HG03558 (cell line): ENCODE measurements around the gene TENM4.

ENCODE experiments used
- ATAC-seq: cut with Tn5 transposase; IDR thresholded peaks from one replicate; pipeline ENCODE4 v1.9.1; 2021; ENCODE audit warnings: moderate number of reproducible peaks; ENCODE audit not compliant: unreplicated experiment; ENCODE audit errors: extremely low read depth

TENM4 gene

DNA sequence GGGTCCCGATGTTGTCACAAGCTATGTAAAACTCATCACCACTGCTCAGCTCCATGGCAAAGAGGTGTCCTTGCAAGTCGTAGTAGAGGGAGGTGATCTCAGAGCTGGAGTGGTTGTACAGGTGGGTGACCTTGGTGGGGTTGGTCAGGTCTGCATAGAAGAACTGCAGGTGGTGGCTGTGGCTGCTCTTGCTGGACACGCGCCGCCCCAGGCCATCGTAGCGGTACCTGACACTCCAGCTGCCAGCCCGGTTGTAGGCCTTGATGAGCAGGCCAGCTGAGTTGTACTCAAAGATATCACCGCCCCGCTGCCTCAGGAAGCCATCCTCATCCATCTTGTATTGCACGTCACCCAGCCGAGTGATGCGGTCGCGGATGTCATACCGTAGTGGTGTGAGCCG, 771.6 kb downstream of the TENM4 start:
- no peak for ATAC-seq

DNA sequence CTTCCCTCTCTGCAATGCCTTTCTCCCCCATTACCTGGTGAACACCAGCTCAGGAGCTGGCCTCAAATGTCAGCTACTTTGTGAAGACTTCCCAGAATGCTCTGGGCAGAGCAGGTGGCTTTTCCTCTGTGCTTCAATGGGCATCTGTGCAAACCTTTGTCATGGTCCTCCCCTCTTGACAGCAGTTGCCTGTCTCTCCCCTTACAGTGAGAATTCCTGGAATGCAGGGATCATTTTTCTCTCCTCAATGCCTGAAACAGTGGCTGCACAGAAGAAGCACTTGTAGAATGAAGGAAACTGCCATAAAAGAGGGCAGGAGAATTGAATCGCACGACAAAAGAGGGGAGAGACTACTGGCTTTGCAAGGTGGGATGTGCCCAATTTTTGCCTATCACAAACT, 773.4 kb downstream of the TENM4 start:
- ATAC-seq, result no peak

DNA sequence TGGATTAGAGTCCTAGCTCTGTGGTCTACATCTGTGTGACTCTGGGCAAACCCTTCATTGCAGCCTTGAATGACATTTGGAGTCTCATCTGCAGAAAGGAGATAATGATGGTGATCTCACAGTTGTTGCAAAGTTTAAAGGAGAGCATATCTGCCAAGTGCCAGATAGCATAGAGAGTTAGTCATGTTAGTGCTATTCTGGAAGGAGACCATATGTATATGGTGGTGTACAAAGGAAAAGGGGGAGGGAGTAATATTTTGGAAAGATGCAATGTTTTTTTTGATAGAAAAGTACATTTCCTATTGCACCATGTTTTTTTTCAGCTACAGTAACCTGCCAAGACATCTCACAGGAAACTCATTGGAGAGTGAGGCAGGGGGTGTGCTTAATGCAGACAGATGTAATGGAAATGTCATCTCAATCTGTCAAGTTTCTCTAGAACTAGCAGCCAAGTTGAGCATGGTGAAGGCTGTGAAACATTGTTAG, 774.1 kb downstream of the TENM4 start:
- ATAC-seq, result no peak

DNA sequence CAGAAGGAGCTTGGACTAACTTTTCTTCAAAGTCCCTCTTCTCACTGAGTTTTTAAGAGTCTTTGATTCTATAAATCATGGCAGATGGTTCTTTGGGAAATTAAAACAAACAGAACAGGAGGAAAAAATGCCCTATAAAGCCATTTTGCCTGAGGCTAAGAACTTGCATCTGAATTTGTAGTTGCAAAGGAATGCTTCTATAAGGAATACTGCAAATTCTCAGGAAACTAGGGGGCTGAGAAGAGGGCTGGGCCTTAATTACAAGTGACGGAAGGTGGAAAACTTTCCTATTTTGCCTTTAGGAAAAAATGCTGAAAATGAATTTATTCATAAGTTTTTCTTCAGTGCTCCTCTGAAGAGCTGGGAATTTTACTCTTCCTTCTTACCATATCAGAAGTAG, 776.2 kb downstream of the TENM4 start:
- ATAC-seq, result no peak

DNA sequence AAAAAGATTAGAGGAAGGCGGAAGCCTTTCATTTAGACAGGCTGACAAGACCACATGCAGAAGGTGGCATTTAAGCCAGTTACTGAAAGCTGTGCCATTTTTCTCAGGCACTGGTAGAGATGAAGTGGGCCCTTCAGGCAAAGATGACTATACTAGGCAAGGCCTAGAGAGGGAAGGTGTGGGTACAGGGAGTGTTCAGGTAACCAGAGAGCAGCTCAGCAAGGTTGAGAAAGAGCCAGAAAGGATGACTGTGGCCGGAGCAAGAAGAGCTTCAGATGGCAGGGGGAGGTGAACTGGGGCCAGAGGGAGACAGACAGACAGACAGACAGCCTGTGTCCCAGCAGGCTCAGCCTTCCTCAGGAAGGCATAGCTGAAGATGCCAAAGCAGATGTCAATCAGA, 778.0 kb downstream of the TENM4 start:
- ATAC-seq, result no peak

DNA sequence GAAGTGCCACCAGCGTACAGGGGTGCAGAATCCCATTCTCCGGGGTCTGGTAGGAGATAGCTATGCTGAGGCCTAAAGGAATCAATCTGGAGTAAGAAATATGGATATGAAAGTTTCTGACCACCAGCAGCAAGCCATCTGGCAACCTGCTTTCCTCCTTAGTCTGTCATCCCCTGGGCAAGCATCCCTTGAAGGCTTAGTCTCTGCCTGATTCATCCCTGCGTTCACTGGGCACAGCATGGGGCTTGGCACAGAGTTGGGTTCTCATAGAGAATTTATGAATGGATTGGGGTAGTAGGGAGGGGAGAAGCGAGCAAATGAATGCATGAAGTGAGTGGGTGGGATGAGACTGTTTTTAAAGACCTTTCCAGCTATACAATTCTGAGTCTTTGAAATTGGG, 780.4 kb downstream of the TENM4 start:
- ATAC-seq, result no peak

DNA sequence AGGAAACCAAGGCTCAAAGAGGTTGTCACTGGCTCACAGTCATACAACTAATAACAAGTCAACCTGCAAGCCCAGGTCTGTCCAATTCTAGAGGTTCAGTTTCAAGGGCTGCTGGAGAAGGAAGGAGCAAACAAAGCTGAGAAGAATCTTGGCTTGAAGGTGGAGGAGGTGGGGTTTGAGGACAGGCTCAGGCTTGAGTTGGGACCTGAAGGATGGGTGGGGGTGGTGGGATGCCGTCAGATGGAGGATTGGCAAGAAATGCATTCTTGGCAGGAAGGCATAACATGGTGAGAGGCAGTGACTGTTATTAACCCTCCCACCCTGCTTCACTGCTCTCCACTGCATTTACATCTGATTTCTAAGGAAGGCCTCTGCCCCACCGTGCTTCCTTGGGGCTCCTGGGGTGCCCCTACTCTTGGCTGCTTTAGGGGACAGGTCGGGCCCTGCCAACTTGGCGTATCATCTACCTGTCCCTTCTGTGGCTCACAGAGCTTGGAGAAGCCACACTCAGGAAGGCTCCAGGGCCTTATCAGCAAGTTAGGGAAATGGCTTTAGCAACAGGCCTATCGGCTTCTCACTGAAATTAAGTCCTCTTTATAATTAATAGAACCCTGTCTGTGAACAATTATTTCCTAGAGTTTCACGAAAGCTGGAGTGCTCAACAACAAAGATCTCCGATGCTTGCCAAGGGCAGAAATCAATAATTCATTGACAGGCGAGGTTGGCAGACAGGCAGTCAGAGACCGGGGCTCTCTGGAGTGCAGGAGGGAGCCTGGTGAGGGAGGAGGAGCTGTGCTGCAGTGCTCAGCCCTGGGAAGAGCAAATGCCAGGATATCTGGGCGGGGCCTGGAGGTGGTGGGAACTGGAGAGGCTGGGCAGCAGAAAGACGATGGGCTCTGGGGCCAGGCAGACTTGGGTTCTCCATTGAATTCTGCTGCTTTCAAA, 781.2 kb downstream of the TENM4 start:
- ATAC-seq, result no peak

DNA sequence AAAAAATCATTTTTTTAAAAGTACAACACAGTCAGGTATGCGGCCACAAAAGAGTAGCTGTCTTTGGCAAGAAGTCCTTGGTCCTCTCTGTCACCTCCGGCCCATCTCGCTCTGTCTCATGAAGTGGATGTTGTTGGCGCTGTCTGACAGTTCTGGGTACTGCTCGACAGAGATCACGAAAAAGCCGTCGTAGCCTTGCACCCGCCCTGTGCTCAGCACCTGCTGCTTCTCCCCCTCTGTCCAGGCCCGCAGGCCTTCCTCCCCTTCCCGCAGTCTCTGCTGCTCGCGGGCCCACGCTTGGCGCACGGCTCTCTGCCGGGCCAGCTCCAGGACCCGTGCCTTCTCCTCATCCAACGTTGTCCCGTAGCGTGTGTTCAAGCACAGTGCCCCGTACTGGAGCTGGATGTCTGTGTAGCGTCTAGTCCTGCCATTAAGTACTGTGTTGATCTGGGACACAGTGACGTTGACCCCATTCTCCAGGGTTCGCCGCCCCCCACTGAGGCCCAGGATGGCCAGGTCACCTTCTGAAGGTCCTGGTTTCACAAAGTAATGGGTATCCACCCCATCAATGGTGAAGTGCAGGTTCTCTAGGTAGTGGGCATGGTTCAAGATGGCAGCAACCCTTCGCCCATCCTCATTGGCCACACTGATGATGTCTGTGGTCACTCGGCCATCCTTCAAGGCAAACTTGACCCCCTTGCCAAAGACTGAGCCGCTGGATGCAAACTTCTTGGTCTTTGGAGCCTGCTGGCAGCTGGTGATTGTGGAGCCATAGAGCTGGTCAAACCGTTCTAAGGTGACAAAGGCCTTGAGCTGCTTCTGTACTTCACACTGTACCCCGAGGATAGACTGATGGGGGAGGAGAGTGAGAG, 782.6 kb downstream of the TENM4 start:
- ATAC-seq, result no peak

DNA sequence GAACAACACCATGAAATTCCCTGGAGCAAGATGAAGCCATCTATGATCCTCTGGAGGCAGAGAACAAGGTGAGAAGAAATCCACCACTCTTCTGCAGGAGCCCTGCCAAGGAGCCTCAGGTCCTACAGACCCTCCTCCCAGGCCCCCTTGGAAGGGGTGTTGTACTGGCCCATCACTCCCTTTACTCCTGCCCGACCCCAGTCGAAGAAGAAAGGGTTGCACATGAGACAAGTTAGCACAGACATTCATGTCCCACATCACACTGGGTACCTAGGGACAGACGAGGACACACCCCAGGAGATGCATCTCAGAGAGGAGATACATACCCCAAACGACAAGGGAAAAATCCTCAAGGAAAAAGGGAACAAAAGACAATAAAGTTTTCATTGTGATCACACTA, 783.4 kb downstream of the TENM4 start:
- no peak for ATAC-seq

DNA sequence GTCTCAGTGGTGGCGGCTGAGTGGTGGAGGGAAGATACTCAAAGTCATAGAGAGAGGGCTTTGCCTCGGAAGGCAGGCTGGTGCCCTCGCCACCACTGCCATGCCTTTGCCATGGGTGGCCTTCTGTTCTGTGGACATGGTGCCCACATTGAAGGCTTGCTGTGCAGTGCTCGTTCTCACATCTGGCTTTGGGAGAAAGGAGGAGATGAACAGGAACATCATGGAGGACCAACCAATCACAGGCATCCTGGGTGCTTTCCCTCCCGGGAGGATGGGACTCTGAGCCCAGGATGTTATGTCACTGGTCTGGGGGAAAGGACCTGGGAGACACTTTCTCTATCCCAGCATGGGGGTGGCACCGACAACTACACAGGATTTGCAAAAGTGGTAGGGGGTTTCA, 783.8 kb downstream of the TENM4 start:
- ATAC-seq, result no peak

DNA sequence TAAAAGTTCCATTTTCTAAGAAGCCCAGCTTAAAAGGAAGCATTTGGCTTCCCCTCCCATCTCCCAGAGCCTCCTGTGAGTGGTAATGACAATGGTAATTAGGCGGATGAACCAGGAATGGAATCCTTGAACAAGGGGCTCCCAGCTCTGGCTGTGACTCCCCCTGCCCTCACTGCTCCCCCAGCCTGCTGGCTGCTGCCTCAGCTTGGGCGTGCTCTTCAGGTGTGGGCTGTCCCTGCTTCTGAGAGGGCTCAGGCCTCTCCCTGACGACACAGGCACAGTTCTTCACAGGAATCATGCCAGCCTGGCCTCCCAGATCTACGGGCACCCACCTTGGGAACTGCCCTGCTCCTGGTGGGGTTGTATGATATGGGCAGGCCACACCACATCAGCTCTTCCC, 784.5 kb downstream of the TENM4 start:
- no peak for ATAC-seq

DNA sequence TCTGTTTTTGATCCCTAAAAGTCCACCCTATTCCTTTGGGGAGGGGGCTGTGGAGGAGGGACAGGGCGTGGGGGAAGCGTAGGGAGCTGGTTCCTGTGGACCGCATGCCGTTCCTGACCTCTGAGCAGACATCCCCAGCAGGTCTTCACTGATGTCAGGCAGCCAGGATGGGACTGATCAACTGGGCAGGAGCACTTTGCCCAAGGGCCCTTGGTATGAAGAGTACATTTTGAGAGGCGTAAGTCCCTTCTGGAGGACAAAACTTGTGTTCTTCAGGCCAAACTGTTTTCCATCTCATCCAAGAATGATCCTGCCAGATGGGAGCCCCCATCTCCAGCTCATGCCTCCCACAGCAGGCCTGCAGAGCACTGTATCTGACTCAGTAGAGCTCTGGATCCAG, 785.3 kb downstream of the TENM4 start:
- ATAC-seq, result no peak

DNA sequence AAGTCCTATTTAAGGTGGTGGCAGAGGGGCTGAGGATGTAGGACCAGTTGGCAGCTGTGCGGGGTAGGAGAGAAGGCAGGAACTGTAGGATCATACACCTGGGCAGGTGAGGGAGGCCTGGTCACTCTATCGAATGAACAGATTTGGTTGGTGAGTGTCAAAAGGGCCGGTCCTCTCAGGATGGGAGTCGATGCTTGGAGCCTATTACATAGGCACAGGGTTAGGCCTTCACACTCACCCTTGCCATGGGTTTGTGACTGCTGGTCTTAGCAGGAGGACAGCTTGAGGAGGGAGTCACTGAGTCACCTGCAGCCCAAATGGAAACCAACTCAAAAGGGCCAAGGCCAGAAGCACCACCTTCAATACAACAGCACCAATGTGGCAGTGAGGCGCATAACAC, 786.0 kb downstream of the TENM4 start:
- ATAC-seq, result no peak

DNA sequence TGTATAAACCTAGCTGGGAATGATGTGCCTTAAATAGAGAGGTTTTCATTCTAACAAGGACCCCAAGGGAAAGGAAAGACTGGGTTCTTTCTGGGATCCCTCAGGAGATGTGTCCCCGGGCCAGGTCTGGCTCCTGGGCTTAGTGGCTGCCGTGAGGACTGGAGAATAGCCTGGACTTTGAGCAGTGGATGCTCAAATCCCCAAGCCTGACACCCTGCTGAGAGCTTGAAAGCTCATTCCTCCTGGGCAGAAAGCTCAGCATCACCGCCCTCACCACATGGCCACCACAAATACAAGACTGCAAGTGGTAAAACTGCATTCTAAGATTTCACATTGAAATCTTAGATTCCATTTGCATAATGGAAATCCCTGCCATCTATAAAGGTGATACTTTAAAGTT, 786.8 kb downstream of the TENM4 start:
- ATAC-seq, result no peak

DNA sequence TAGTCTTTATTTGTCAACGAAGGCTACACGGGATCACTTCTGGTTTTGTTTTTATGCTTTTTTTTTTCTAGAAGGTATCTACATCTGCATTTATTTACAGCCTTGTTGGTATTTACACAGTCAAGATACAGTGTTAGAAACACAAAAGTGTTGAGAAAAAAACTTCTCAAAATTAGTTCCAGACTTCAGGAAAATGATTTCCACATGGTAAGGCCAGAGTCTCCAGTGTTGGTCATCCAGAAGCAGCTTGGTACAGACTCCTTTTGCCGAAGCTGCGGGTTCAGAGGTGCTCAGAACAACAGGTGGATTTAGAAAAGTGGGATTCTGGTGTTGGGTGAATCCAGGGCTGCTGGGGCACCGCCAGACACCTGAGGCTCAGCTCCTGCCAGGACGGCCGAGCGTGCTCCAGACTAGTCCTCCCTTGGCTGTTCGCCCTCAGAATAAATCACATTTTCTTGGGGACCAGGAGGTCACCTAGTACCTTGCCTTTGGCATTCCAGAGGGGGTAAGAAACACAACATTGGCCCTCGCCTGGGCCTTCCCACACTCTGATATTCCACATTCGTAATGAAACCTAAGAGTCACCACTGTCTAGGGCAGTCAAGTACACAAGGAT, 787.4 kb downstream of the TENM4 start:
- ATAC-seq, result no peak

DNA sequence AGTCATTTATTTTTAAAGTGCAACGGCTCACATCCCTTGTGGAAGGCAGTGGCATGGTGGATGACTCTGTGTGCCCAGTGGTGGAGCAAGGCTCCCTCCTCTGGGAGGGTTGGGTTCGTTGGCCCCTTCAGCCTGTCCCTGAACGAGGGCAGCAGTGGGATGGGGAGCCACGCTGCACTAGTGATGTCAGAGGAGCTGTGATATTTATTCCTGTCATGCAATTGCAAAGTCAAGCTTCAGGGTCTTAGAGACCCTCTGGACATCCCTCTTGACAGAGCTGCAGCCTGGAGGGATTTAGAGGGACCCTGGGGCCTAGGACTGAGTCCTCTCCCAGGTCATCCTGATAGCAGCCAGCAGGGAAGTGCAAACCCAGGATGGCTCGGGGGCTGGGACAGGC, 788.0 kb downstream of the TENM4 start:
- ATAC-seq, result no peak

DNA sequence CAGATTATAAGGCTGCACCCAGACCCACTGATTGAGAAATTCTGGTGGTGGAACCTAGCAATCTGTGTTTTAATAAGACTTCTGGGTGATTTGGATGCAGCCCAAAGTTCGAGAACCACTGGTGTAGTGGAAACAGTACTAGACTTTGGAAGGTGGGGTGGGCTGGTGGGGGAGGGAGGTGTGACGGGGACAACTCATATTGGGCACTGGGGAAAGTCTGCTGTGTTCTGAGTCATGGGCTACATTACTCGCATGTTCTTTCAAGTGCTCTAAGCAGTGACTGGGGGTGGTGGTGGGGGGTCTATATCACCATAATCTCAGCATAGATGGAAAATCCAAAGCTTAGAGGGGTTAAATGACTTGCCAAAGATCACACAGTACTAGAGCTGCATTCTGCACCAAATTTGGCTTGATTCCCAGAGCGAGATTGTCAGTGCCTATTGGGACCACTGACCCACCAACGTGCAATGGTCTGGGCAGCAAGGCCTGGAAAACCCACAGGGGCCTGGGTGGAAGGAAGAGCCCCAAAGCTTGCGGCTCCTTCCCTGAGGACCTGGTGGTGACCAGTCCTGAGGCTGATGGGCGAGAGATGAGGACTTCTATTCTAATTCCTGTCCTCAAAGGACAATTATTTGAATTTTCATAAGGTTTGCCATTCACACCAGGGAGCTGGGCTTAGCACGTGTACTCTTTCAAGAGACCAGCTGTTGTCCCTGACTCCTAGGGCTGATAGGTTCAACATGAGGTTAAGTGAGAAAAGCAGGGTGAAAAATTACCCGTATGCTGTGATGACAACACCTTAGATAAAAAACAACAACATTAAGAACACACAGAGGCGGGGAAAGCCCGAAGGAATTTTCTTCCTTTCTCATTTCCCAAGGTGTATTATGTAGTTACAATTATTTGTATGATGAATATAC, 788.6 kb downstream of the TENM4 start:
- ATAC-seq, result no peak

DNA sequence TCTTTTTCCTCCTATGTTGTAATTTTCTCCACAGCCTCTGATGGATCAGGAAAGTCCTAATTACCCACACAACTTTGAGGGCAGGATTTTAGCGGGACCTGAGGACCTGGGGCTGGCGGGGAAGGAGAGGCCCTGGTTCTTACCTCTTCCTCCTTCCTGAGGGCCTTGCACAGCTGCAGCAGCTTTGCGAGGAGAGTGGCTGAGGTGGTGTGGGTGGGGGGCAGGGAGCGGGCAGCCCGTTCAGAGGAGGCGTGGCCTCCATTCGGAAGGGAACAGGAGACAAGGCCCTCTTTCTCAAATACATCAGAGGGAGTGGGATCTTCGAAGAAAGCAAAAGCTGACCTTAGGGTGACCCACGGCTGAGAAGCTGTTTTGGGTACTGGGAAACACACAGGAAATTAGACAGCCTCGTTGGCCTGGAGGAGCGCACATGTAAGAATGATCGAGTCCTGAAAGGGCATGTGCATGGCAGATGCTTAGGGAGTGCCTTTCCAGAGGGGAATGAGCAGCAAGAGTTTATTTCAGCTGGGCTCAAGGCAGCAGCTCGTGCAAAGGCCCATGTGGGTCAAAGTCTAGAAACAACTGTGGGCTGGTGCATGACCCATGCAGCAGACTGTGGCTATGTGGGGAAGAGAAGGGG, 789.6 kb downstream of the TENM4 start:
- no peak for ATAC-seq
